GM12892 (cell line): Measurements from ENCODE around the gene KIR3DL2.

Experiments
- POLR2A ChIP-seq: IDR thresholded peaks from 2 replicates; pipeline ENCODE4 v1.6.1; 2011; ENCODE audit warnings: low read depth, low read length, control low read depth
- POLR2AphosphoS5 ChIP-seq: IDR thresholded peaks from 2 replicates; pipeline ENCODE4 v1.6.1; 2011; ENCODE audit warnings: low read depth, low read length, control low read depth

DNA sequence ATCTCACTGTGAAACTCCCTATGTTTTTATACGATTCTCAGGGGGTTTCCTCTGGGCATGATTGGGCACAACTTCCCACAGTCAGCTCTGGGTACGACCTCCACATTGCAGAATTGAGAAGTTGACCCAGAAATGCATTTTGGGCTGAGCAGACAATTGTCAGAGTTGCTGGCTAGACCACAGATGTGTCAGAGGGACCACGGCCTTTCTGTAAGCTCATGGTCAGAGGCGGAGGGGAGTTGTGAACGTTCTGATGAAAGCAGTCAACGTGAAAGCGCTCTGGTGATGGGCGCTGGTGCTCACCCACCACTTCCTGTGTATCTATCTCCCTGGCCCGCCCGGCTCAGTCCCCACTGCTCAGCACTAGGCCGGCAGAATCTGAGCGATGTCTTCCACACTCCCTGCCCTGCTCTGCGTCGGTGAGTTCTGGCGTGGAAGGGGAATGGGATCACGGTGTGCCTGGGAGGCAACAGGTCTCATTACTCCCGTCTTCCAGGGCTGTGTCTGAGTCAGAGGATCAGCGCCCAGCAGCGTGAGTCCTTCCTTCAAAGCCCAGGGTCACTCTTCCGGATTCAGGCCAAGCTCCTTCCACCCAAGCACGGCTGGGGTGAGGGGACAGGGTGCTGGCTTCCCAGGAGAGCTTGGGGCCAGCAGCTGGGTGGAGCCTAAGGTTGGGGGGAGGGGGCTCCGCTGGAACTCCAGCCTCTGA, 55.7 kb downstream of the KIR3DL2 start, which contains the start of gene NCR1:
- TF ChIP-seq POLR2AphosphoS5 (no peak), POLR2A (no peak)
